Ishikawa (cell line): ENCODE results near the gene LGALS14.

ENCODE experiments used
- CEBPB ChIP-seq: IDR thresholded peaks from 2 replicates; pipeline ENCODE4 v1.6.1; 2012
- CREB1 ChIP-seq: IDR thresholded peaks from 2 replicates; pipeline ENCODE4 v1.6.1; 2012; ENCODE audit warnings: low read depth
- EGR1 ChIP-seq: IDR thresholded peaks from 2 replicates; pipeline ENCODE4 v1.6.1; 2012
- EP300 ChIP-seq: IDR thresholded peaks from 2 replicates; pipeline ENCODE4 v1.6.1; 2012; ENCODE audit warnings: borderline replicate concordance
- FOXM1 ChIP-seq: IDR thresholded peaks from 2 replicates; pipeline ENCODE4 v1.6.1; 2012; ENCODE audit warnings: low read depth, borderline replicate concordance
- NFIC ChIP-seq: IDR thresholded peaks from 2 replicates; pipeline ENCODE4 v1.6.1; 2012
- RAD21 ChIP-seq: IDR thresholded peaks from 2 replicates; pipeline ENCODE4 v1.6.1; 2012; ENCODE audit warnings: low read depth
- TAF1 ChIP-seq: IDR thresholded peaks from 2 replicates; pipeline ENCODE4 v1.6.1; 2012; ENCODE audit warnings: low read depth, mild to moderate bottlenecking
- TCF12 ChIP-seq: IDR thresholded peaks from 2 replicates; pipeline ENCODE4 v1.6.1; 2012; ENCODE audit warnings: low read depth
- TEAD4 ChIP-seq: IDR thresholded peaks from 2 replicates; pipeline ENCODE4 v1.6.1; 2012
- YY1 ChIP-seq: IDR thresholded peaks from 2 replicates; pipeline ENCODE4 v1.6.1; 2012; ENCODE audit warnings: low read depth
- TF ChIP-seq, protein P1 (sequence below): IDR thresholded peaks from 2 replicates; pipeline ENCODE4 v1.6.1; 2012; ENCODE audit warnings: low read depth, mild to moderate bottlenecking
- TF ChIP-seq, protein P2 (sequence below): IDR thresholded peaks from 2 replicates; pipeline ENCODE4 v1.6.1; 2012

DNA sequence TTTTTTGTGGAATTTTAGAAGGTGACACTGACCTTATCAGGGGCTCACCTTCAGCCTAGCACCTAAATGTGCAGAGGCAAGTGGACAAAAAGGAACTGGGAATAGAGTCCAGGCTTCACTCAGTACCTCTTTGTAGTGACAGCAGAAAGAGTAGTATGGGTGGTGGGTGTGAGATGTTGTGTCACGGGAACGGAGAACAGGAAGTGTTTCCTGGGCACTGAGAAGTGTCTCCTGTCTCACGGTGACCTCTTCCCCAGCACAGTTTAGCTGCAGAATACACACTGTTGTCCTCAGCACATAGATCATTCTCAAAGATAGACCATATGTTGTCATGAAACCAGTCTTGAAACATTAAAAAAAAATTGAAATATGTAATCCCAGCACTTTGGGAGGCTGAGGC lies 17.5 kb upstream of the LGALS14 start:
- no peak for TF ChIP-seq EP300
- TF ChIP-seq, protein P1, sequence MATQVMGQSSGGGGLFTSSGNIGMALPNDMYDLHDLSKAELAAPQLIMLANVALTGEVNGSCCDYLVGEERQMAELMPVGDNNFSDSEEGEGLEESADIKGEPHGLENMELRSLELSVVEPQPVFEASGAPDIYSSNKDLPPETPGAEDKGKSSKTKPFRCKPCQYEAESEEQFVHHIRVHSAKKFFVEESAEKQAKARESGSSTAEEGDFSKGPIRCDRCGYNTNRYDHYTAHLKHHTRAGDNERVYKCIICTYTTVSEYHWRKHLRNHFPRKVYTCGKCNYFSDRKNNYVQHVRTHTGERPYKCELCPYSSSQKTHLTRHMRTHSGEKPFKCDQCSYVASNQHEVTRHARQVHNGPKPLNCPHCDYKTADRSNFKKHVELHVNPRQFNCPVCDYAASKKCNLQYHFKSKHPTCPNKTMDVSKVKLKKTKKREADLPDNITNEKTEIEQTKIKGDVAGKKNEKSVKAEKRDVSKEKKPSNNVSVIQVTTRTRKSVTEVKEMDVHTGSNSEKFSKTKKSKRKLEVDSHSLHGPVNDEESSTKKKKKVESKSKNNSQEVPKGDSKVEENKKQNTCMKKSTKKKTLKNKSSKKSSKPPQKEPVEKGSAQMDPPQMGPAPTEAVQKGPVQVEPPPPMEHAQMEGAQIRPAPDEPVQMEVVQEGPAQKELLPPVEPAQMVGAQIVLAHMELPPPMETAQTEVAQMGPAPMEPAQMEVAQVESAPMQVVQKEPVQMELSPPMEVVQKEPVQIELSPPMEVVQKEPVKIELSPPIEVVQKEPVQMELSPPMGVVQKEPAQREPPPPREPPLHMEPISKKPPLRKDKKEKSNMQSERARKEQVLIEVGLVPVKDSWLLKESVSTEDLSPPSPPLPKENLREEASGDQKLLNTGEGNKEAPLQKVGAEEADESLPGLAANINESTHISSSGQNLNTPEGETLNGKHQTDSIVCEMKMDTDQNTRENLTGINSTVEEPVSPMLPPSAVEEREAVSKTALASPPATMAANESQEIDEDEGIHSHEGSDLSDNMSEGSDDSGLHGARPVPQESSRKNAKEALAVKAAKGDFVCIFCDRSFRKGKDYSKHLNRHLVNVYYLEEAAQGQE: no peak
- TF ChIP-seq TEAD4: no peak
- no peak for TF ChIP-seq NFIC
- no peak for TF ChIP-seq RAD21
- no peak for TF ChIP-seq TAF1
- TF ChIP-seq, protein P2, sequence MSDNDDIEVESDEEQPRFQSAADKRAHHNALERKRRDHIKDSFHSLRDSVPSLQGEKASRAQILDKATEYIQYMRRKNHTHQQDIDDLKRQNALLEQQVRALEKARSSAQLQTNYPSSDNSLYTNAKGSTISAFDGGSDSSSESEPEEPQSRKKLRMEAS: no peak
- no peak for TF ChIP-seq EGR1
- no peak for TF ChIP-seq CREB1
- no peak for TF ChIP-seq YY1
- TF ChIP-seq FOXM1: no peak
- TF ChIP-seq CEBPB: no peak
- no peak for TF ChIP-seq TCF12
